Choroid plexus epithelial cell (primary cell): ENCODE results near the gene XBP1.
"Not testable (repeated sequence)": the region's sequence is repeated elsewhere in the genome, so short reads cannot be mapped to it uniquely, and the experiment has no call there.

Experiments used
- DNase-seq: peaks from one replicate; pipeline ENCODE4 v3.0.0-alpha.2; 2010; ENCODE audit warnings: low read depth
- H3K4me3 ChIP-seq: 2 replicates; pipeline ENCODE4 v1.5.1; 2011; ENCODE audit warnings: low read depth, mild to moderate bottlenecking, control low read depth, low read length, moderate library complexity
- CTCF ChIP-seq: conservative IDR thresholded peaks from 2 replicates; pipeline ENCODE4 v1.5.1; 2011; ENCODE audit warnings: low read depth, mild to moderate bottlenecking, control low read depth, inconsistent platforms, low read length, moderate library complexity

The XBP1 gene

GRCh38 chr22:28810821-28811491, 10.6 kb upstream of the XBP1 start:
- no peak for DNase-seq
- TF ChIP-seq CTCF: no peak
- no peak overlapping the region for H3K4me3 ChIP-seq

- no peak for DNase-seq
- no peak for TF ChIP-seq CTCF
Measured at GRCh38 chr22:28808716-28809355, 8.5 kb upstream of the XBP1 start.

GRCh38 chr22:28805426-28805825, 5.1 kb upstream of the XBP1 start:
- not testable (repeated sequence) for H3K4me3 ChIP-seq, DNase-seq

More at GRCh38 chr22:28808716-28809355, 8.5 kb upstream of the XBP1 start:
- no peak overlapping the region for H3K4me3 ChIP-seq

- no peak for DNase-seq
- peak; percentile 11 for TF ChIP-seq CTCF
- no peak overlapping the region for H3K4me3 ChIP-seq
Measured at GRCh38 chr22:28802595-28803123, 2.3 kb upstream of the XBP1 start.

- H3K4me3 ChIP-seq: no peak overlapping the region
- DNase-seq: no peak
- TF ChIP-seq CTCF: no peak
Measured at GRCh38 chr22:28801845-28802594, 1.7 kb upstream of the XBP1 start.

GRCh38 chr22:28799606-28800307, 612 bp downstream of the XBP1 start:
- DNase-seq: peak; percentile 68
- TF ChIP-seq CTCF: no peak
- H3K4me3 ChIP-seq: peak overlapping the region; percentile 81
